Activated T-cell treated with anti-CD3 and anti-CD28 coated beads, Interleukin-2, amount 50 U/mL, for 72 hours (primary cell): ENCODE data around the gene MRGPRF. TPM values are rescaled to one million over a fixed set of nuclear protein-coding genes. Genes with fewer than 3 reads are reported as not detected.

Experiments used
- ATAC-seq, 2 donors: fragments of 150-1000 bp; cut with Tn5 transposase; replicated peaks in 1 of 2; 2 replicates each; pipeline ENCODE4 v1.10.0; 2021; ENCODE audit warnings: moderate library complexity in 2 of 2, mild to moderate bottlenecking in 1 of 2
- DNase-seq, 2 donors: peaks; one replicate each; pipeline ENCODE4 v3.0.0; 2021 to 2022; ENCODE audit warnings: mixed read lengths in 1 of 2
- H3K27ac Mint-ChIP-seq: one replicate; pipeline ENCODE4 v1.8.0; 2022; ENCODE audit warnings: mild to moderate bottlenecking, moderate library complexity, mixed read lengths
- H3K27me3 Mint-ChIP-seq: one replicate; pipeline ENCODE4 v1.8.0; 2022; ENCODE audit warnings: low read depth, mixed read lengths
- H3K36me3 Mint-ChIP-seq, 2 donors: one replicate each; pipeline ENCODE4 v1.8.0; 2022; ENCODE audit warnings: mixed read lengths in 2 of 2, mild to moderate bottlenecking in 1 of 2; ENCODE audit not compliant: insufficient read depth in 2 of 2
- H3K4me1 Mint-ChIP-seq: one replicate; pipeline ENCODE4 v1.8.0; 2022; ENCODE audit warnings: low read depth, mixed read lengths
- H3K4me3 Mint-ChIP-seq, 2 donors: one replicate each; pipeline ENCODE4 v1.8.0; 2022; ENCODE audit warnings: mild to moderate bottlenecking in 2 of 2, mixed read lengths in 2 of 2, moderate library complexity in 2 of 2
- H3K9me3 Mint-ChIP-seq, 2 donors: one replicate each; pipeline ENCODE4 v1.8.0; 2022; ENCODE audit warnings: mixed read lengths in 2 of 2
- total RNA-seq, 2 donors: library from RNA; stranded (reverse); gene quantifications; one replicate each; pipeline ENCODE4 v1.2.3, GENCODE V29; 2022

Gene MRGPRF
- total RNA-seq, 2 donors from 2014 or later = not detected

GRCh38 chr11:68990995-68991780 lies 21.9 kb downstream of the MRGPRF start:
- peaks cover 0 to 5% of the 10 kb centered on the region in 2 donors for H3K36me3 Mint-ChIP-seq
- peaks cover 3% of the 10 kb centered on the region in 2 donors for H3K9me3 Mint-ChIP-seq
- ATAC-seq (no peak), DNase-seq (no peak)
- peaks cover 18% of the 10 kb centered on the region for H3K27me3 Mint-ChIP-seq
- peaks cover 5% of the 10 kb centered on the region for H3K4me1 Mint-ChIP-seq
- no peak overlapping the region for H3K27ac Mint-ChIP-seq
- H3K4me3 Mint-ChIP-seq = no peak overlapping the region

- H3K9me3 Mint-ChIP-seq = peaks cover 3% of the 10 kb centered on the region in 2 donors
- H3K27me3 Mint-ChIP-seq = peaks cover 18% of the 10 kb centered on the region
- no peak for DNase-seq
- no peak overlapping the region for H3K4me3 Mint-ChIP-seq
- H3K4me1 Mint-ChIP-seq = peaks cover 5% of the 10 kb centered on the region
- no peak overlapping the region for H3K27ac Mint-ChIP-seq
- H3K36me3 Mint-ChIP-seq = peaks cover 0 to 5% of the 10 kb centered on the region in 2 donors
- no peak for ATAC-seq
Observed at GRCh38 chr11:68989936-68990606, 23.0 kb downstream of the MRGPRF start.

GRCh38 chr11:68988491-68988890 lies 24.6 kb downstream of the MRGPRF start:
- peaks cover 0 to 5% of the 10 kb centered on the region in 2 donors for H3K36me3 Mint-ChIP-seq
- H3K4me1 Mint-ChIP-seq = peaks cover 5% of the 10 kb centered on the region
- H3K4me3 Mint-ChIP-seq = no peak overlapping the region
- H3K9me3 Mint-ChIP-seq = peaks cover 3% of the 10 kb centered on the region in 2 donors
- DNase-seq (no peak), ATAC-seq (no peak)
- H3K27me3 Mint-ChIP-seq = peaks cover 18% of the 10 kb centered on the region
- no peak overlapping the region for H3K27ac Mint-ChIP-seq

- Mint-ChIP-seq H3K36me3 (peaks cover 0 to 5% of the 10 kb centered on the region in 2 donors), H3K27me3 (peaks cover 23% of the 10 kb centered on the region), H3K9me3 (peaks cover 3 to 6% of the 10 kb centered on the region in 2 donors), H3K4me1 (no peaks in the 10 kb centered on the region), H3K4me3 (no peak overlapping the region), H3K27ac (no peak overlapping the region)
- ATAC-seq (no peak), DNase-seq (no peak)
Observed at GRCh38 chr11:68987211-68987610, 25.8 kb downstream of the MRGPRF start.

GRCh38 chr11:68983801-68984200 lies 29.2 kb downstream of the MRGPRF start:
- ATAC-seq = no peak
- Mint-ChIP-seq H3K9me3 (peaks cover 3 to 6% of the 10 kb centered on the region in 2 donors), H3K27me3 (peaks cover 18% of the 10 kb centered on the region), H3K4me1 (no peaks in the 10 kb centered on the region), H3K36me3 (peaks cover 0 to 5% of the 10 kb centered on the region in 2 donors), H3K27ac (no peak overlapping the region), H3K4me3 (no peak overlapping the region)
- no peak for DNase-seq

- ATAC-seq (no peak), DNase-seq (no peak)
- peaks cover 16% of the 10 kb centered on the region for H3K27me3 Mint-ChIP-seq
- H3K27ac Mint-ChIP-seq = no peak overlapping the region
- peaks cover 3 to 6% of the 10 kb centered on the region in 2 donors for H3K9me3 Mint-ChIP-seq
- no peak overlapping the region for H3K4me3 Mint-ChIP-seq
- H3K4me1 Mint-ChIP-seq = no peaks in the 10 kb centered on the region
- H3K36me3 Mint-ChIP-seq = peaks cover 0 to 5% of the 10 kb centered on the region in 2 donors
Observed at GRCh38 chr11:68982134-68982533, 30.9 kb downstream of the MRGPRF start.

GRCh38 chr11:68980776-68981065 lies 32.3 kb downstream of the MRGPRF start, which contains the start of gene MRGPRD:
Gene MRGPRD (minus strand): TSS chr11:68980986. CDS start chr11:68980986, 0 bp downstream.
- H3K36me3 Mint-ChIP-seq = no peaks in the 10 kb centered on the region
- no peak within 1 kb of the TSS for H3K27ac Mint-ChIP-seq
- no peaks in the 10 kb centered on the region for H3K4me1 Mint-ChIP-seq
- peaks cover 7% of the 10 kb centered on the region for H3K27me3 Mint-ChIP-seq
- ATAC-seq = no peak
- no peak for DNase-seq
- H3K4me3 Mint-ChIP-seq = no peak within 1 kb of the TSS
- H3K9me3 Mint-ChIP-seq = peaks cover 0 to 3% of the 10 kb centered on the region in 2 donors

- ATAC-seq = no peak
- H3K4me1 Mint-ChIP-seq = no peaks in the 10 kb centered on the region
- H3K27me3 Mint-ChIP-seq = peaks cover 7% of the 10 kb centered on the region
- no peak overlapping the region for H3K27ac Mint-ChIP-seq
- no peaks in the 10 kb centered on the region for H3K36me3 Mint-ChIP-seq
- no peak overlapping the region for H3K4me3 Mint-ChIP-seq
- peaks cover 0 to 3% of the 10 kb centered on the region in 2 donors for H3K9me3 Mint-ChIP-seq
- no peak for DNase-seq
Observed at GRCh38 chr11:68979931-68980775, 32.9 kb downstream of the MRGPRF start.

- Mint-ChIP-seq H3K36me3 (no peaks in the 10 kb centered on the region), H3K27ac (no peak overlapping the region), H3K4me3 (no peak overlapping the region), H3K27me3 (peaks cover 7% of the 10 kb centered on the region), H3K9me3 (peaks cover 0 to 3% of the 10 kb centered on the region in 2 donors), H3K4me1 (peaks cover 4% of the 10 kb centered on the region)
- ATAC-seq (no peak), DNase-seq (no peak)
Observed at GRCh38 chr11:68978931-68979594, 34.0 kb downstream of the MRGPRF start.

- Mint-ChIP-seq H3K27ac (no peak overlapping the region), H3K9me3 (peaks cover 0 to 3% of the 10 kb centered on the region in 2 donors), H3K4me1 (peaks cover 4% of the 10 kb centered on the region), H3K4me3 (no peak overlapping the region), H3K36me3 (no peaks in the 10 kb centered on the region), H3K27me3 (peaks cover 7% of the 10 kb centered on the region)
- no peak for ATAC-seq
- no peak for DNase-seq
Observed at GRCh38 chr11:68978626-68978930, 34.5 kb downstream of the MRGPRF start.

- ATAC-seq (no peak), DNase-seq (no peak)
- Mint-ChIP-seq H3K4me3 (no peak overlapping the region), H3K36me3 (no peaks in the 10 kb centered on the region), H3K4me1 (peaks cover 4% of the 10 kb centered on the region), H3K27ac (no peak overlapping the region), H3K27me3 (peaks cover 6% of the 10 kb centered on the region), H3K9me3 (peaks cover 0 to 3% of the 10 kb centered on the region in 2 donors)
Observed at GRCh38 chr11:68977781-68978625, 35.0 kb downstream of the MRGPRF start.

- H3K27me3 Mint-ChIP-seq = no peaks in the 10 kb centered on the region
- no peak overlapping the region for H3K4me3 Mint-ChIP-seq
- H3K4me1 Mint-ChIP-seq = peaks cover 4% of the 10 kb centered on the region
- DNase-seq = no peak
- no peak overlapping the region for H3K27ac Mint-ChIP-seq
- no peaks in the 10 kb centered on the region for H3K9me3 Mint-ChIP-seq
- no peak for ATAC-seq
- no peaks in the 10 kb centered on the region for H3K36me3 Mint-ChIP-seq
Observed at GRCh38 chr11:68976563-68976962, 36.5 kb downstream of the MRGPRF start.
